ENCODE results near the gene PRTFDC1. TPM values are rescaled to one million over a fixed set of nuclear protein-coding genes. Genes with fewer than 3 reads are reported as not detected.

The PRTFDC1 gene
- total and polyA plus RNA-seq, 2 of the 13 experiments (the other 11 are each of a cell fraction or from before 2014, with no cell fraction given) = not detected

DNA sequence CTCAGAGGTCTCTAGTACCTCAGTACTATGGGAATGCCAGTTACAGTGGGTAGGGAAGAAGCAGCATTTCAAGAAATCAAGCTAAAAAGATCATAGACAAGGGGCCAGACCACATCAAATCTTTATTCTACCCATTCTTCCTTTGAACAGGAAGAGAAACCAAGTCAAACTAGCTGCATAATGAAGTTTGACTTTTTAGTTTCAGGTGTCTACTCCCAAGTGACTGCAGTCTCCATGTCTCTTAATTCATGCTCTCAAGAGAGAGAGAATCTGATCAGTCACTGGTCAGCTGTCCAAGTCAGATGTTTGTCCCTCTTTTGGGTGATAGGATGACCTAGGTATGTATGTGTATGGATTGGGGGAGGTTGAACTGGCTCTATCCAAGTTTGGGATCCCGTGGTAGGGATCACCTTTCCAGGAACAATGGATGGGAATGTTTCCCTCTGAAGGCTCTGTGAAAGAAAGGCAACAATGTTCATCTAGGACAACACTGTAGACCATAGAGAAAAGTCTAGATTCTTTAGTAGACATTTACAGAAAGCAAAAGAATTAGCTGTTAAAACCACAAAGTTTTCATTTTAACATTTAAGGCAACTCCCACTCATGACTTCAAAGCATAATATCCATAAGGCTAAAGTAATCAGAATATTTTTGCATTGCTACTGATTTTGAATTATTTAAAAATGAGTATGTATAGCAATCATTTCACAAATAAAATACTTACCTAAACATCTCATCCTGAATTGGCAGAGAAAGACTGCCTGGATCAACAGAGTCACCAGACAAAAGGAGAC is 30.1 kb upstream of the PRTFDC1 start (continued):
- TF ChIP-seq, protein P1, sequence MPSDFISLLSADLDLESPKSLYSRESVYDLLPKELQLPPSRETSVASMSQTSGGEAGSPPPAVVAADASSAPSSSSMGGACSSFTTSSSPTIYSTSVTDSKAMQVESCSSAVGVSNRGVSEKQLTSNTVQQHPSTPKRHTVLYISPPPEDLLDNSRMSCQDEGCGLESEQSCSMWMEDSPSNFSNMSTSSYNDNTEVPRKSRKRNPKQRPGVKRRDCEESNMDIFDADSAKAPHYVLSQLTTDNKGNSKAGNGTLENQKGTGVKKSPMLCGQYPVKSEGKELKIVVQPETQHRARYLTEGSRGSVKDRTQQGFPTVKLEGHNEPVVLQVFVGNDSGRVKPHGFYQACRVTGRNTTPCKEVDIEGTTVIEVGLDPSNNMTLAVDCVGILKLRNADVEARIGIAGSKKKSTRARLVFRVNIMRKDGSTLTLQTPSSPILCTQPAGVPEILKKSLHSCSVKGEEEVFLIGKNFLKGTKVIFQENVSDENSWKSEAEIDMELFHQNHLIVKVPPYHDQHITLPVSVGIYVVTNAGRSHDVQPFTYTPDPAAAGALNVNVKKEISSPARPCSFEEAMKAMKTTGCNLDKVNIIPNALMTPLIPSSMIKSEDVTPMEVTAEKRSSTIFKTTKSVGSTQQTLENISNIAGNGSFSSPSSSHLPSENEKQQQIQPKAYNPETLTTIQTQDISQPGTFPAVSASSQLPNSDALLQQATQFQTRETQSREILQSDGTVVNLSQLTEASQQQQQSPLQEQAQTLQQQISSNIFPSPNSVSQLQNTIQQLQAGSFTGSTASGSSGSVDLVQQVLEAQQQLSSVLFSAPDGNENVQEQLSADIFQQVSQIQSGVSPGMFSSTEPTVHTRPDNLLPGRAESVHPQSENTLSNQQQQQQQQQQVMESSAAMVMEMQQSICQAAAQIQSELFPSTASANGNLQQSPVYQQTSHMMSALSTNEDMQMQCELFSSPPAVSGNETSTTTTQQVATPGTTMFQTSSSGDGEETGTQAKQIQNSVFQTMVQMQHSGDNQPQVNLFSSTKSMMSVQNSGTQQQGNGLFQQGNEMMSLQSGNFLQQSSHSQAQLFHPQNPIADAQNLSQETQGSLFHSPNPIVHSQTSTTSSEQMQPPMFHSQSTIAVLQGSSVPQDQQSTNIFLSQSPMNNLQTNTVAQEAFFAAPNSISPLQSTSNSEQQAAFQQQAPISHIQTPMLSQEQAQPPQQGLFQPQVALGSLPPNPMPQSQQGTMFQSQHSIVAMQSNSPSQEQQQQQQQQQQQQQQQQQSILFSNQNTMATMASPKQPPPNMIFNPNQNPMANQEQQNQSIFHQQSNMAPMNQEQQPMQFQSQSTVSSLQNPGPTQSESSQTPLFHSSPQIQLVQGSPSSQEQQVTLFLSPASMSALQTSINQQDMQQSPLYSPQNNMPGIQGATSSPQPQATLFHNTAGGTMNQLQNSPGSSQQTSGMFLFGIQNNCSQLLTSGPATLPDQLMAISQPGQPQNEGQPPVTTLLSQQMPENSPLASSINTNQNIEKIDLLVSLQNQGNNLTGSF (CRISPR knock-in tag; IDR thresholded peaks at IDR 0.05) = no peak
- TF ChIP-seq, protein P2, sequence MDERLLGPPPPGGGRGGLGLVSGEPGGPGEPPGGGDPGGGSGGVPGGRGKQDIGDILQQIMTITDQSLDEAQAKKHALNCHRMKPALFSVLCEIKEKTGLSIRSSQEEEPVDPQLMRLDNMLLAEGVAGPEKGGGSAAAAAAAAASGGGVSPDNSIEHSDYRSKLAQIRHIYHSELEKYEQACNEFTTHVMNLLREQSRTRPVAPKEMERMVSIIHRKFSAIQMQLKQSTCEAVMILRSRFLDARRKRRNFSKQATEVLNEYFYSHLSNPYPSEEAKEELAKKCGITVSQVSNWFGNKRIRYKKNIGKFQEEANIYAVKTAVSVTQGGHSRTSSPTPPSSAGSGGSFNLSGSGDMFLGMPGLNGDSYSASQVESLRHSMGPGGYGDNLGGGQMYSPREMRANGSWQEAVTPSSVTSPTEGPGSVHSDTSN (CRISPR knock-in tag; IDR thresholded peaks at IDR 0.05) = no peak
- TF ChIP-seq MED8 (CRISPR knock-in tag; IDR thresholded peaks at IDR 0.05; ENCODE audit: insufficient replicate concordance) (no peak), WIZ (CRISPR knock-in tag; IDR thresholded peaks at IDR 0.05) (no peak), CBX1 (IDR thresholded peaks at IDR 0.05; ENCODE audit: low read depth) (no peak), ATF7-NPFF (CRISPR knock-in tag; IDR thresholded peaks at IDR 0.05; ENCODE audit: low read depth) (no peak), ZFP82 (CRISPR knock-in tag; IDR thresholded peaks at IDR 0.05; ENCODE audit: borderline replicate concordance) (no peak)
- TF ChIP-seq, protein P3, sequence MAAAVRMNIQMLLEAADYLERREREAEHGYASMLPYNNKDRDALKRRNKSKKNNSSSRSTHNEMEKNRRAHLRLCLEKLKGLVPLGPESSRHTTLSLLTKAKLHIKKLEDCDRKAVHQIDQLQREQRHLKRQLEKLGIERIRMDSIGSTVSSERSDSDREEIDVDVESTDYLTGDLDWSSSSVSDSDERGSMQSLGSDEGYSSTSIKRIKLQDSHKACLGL (CRISPR knock-in tag; IDR thresholded peaks at IDR 0.05) = no peak
- TF ChIP-seq, protein P4, sequence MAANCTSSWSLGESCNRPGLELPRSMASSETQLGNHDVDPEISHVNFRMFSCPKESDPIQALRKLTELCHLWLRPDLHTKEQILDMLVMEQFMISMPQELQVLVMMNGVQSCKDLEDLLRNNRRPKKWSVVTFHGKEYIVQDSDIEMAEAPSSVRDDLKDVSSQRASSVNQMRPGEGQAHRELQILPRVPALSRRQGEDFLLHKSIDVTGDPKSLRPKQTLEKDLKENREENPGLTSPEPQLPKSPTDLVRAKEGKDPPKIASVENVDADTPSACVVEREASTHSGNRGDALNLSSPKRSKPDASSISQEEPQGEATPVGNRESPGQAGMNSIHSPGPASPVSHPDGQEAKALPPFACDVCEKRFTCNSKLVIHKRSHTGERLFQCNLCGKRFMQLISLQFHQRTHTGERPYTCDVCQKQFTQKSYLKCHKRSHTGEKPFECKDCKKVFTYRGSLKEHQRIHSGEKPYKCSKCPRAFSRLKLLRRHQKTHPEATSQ (CRISPR knock-in tag; IDR thresholded peaks at IDR 0.05; ENCODE audit: borderline replicate concordance) = no peak
